Measurements from ENCODE around the gene DISP3.

Gene DISP3

DNA sequence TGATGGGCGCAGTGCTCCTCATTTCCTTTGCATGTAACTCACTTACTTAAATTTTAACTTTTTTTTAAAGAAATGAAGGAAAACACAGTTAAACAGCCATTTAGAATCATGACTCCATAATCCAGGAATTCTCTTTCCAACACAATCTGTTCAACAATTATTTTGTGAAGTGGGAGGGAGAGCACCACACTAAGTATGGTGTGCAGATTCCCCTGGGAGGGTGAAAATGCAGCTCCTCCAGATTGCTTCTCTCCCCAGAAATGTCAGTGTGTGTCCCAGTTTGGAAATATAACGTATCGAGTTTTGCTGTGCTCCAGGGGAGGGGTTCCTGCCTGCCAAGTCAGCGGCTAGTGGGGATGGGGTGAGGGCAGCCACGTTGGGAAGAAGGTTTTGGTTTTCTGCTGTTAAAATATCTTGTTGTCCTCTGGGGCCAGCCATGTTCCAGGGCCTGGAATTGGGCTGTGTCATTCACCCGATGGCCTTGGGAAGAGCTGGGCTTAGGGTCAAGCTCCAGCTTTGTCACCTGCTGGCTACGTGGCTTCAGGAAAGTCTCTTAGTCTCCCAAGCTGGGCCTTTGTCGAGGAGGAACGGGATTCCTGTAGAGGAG is 17.3 kb upstream of the DISP3 start:
- in situ Hi-C loops (cut with MboI; ENCODE audit: low sequenced_read_pairs) = no loop called here

DNA sequence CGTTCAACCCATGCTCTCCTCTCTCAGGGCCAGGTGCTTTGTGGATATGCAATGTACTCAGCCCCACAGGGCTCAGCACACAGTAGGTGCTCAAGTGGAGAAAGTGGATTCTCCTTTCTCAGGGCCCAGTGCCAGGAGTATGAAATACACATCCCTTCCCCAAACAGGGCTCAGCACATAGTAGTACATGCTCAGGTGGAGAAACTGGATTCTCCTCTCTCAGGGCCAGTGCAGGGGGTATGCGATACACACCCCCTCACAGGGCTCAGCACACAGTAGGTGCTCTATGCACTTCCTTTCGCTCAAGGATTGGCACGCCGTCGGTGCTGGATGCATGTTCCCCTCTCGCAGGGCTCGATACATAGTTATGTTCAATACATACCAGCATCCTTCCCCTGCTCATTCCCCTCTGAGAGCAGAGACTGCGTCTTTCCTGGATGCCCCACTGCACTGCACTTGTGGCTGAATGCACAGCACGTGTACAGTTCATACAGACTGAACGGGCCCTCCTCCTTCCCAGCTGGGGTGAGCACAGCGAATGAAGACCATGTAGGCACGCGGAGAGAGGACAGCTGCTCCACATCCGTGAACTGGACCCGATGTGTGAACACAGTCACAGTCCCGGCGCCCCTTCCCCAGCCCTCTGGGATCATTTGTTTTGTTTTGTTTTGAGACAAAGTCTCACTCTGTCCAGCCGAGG is 16.6 kb upstream of the DISP3 start:
- in situ Hi-C loops (cut with MboI; ENCODE audit: low sequenced_read_pairs) = no loop called here

DNA sequence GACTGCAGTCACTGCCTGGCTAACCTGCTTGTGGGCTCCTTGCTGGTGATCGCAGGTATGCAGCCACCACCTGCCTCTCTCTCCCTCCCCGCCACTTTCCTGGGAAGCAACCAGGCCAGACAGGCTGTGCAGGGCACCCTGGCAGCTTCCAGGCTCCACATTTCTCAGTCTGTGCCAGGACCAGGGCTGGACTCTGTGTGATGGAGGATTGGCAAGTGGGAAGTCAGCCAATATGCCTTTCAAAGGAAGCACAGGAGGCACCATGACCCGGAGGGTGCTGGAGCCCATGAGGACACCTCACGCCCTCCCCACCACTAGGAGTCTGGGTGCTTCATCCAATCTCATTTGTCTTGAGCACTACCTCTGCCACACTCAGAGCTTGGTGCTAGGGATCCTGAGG is 15.8 kb upstream of the DISP3 start:
- in situ Hi-C loops (cut with MboI; ENCODE audit: low sequenced_read_pairs) = no loop called here

DNA sequence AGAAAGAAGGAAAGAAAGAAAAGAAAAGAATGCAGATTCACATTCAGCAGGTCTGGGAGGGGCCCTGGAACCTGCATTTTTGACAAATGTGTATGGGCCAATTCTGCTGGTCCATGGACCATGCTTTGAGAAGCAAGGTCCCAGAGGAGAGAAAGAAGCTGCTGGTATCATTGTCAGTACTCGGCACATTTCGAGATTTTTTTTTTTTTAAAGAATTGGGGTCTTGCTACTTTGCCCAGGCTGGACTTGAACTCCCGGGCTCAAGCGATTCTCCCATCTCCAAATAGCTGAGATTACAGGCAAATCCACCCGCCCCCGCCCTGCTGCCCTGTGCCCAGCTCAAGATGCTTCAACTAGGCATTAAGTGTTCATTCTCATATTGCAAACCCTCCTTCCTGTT is 13.6 kb upstream of the DISP3 start:
- in situ Hi-C loops (cut with MboI; ENCODE audit: low sequenced_read_pairs) = no loop called here

DNA sequence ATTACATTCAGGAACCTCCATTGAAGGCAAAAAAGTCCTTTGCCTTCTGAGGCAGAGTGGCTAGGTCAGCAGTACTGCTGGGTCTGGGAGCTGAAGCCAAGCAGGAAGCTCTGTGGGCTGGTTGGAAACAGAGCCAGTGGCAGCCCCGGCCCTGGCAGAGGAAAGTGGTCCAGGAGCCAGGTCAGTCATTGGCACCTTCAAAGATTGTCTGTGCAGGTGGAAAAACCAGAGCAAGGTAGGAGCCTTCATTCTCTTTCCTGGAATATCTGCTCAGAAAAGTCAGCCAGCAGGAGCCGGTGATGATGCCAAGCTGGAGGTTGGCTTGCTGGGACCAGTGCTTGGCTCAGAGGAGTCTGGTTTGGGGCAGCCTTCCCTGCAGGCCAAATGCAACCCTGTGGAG is 12.5 kb upstream of the DISP3 start:
- in situ Hi-C loops (cut with MboI; ENCODE audit: low sequenced_read_pairs) = no loop called here

DNA sequence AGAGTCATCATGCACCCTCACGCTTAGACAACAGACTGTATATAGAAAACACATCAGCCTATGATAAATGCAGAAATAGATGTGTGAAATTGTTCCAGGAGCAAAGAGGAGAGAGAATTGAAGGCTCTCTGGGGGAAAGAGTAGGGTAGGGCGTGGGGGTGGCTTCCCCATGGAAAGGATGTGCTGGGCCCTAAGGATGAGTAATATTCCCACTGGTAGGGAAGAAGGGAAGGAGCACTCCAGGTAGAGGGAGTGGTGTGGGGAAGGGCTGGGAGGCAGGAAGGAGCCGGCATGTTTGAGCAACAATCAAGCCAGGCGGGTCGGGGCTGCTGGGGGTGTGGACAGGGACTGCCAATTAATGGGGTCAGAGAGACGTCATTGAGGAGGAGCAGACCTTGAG is 10.1 kb upstream of the DISP3 start:
- in situ Hi-C loops (cut with MboI; ENCODE audit: low sequenced_read_pairs) = no loop called here

DNA sequence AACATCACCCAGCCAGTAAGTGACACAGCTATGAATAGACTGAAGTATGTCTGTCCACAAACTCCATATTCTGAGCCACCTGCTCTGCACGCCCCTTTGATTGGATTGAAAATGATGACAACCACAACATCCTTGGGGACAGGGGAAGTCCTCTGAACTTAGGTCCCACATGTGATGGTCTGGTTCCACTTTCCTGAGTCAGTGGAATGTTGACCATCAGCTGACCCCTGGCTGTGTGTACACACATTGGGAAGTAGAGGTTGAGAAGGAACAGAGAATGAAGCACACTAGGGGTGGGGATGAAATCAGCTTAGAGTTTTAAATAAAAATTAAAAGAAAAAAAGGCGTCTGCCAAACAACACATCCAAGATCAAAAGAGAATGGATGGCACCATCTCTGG is 8.0 kb upstream of the DISP3 start:
- in situ Hi-C loops (cut with MboI; ENCODE audit: low sequenced_read_pairs) = no loop called here

DNA sequence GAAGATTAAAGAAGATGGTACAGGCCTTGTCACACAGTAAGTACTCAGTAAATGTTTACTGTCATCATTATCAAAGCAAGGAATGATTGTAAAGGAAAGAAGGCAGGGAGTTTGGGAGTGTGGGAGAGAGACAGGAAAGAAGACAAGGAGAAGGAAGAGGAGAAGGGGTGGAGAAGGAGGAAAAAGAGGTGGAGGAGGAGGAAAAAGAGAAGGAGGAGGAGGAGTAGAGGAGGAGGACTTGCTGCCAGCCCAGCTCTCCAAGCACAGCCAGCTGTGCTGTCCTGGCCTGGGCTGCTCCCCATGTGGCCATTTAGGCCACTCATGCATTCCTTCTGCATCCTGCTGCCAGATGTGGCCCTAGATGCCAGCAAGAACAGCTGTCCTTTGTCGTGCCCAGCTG is 7.5 kb upstream of the DISP3 start:
- in situ Hi-C loops (cut with MboI; ENCODE audit: low sequenced_read_pairs) = no loop called here

DNA sequence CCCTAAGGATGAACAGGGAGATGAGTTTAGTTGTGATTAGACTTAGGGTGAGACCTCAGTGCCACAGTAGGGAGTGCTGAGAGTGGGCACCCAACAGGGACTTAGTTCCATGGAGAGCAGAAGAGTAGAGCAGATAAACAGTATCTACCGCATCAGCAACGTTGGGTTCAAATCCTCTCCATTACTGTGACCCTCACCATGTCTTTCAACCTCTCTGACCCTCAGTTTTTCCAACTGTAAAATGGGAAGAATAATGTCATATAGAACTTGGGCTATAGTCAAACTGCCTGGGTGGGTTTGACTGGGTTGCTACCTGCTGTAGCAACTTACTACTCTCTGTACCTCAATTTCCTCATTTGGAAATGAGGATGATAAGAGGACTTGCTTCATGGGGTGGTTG is 6.7 kb upstream of the DISP3 start:
- in situ Hi-C loops (cut with MboI; ENCODE audit: low sequenced_read_pairs) = no loop called here

DNA sequence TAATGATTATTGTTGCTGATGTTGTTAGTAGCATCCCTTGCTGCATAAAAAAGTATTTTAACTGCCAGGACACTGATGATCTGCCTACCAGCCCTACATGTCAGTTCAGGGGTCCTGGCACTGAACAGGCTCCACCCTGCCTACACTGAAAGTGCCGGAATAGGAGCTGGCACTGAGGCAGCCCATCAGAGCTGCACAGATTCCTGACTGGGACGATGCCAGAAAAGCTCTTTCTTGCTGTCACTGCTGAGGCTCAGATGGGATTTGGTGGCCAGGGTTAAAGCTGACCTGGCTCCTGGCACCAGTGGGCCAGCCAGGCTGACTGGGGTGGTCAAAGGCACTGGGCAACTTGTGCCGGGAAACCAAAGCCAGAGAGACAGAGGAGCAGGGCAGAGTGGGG is 6.2 kb upstream of the DISP3 start:
- in situ Hi-C loops (cut with MboI; ENCODE audit: low sequenced_read_pairs) = no loop called here

DNA sequence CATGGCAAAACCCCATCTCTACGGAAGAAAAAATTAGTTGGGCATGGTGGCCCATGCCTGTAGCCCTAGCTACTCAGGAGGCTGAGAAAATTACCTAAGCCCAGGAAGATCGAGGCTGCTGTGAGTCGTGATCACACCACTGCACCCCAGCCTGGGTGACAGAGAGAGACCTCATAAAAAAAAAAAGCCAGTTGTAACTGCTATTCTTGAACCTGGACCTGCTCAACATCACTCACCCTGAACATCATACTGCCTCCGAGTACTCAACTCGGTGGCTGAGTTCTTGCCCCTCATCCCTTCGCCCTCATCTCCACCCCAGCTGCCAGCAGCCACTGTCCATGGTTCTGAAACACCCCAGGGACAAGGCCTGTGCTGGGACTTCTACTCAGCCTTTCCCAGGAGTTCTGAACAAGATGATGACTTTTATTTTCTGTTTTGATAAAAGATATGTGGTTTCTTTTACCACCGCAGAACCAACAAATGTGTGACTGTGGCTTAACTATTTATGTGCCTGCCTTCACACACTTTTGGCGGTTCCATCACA is 5.4 kb upstream of the DISP3 start:
- in situ Hi-C loops (cut with MboI; ENCODE audit: low sequenced_read_pairs) = no loop called here

DNA sequence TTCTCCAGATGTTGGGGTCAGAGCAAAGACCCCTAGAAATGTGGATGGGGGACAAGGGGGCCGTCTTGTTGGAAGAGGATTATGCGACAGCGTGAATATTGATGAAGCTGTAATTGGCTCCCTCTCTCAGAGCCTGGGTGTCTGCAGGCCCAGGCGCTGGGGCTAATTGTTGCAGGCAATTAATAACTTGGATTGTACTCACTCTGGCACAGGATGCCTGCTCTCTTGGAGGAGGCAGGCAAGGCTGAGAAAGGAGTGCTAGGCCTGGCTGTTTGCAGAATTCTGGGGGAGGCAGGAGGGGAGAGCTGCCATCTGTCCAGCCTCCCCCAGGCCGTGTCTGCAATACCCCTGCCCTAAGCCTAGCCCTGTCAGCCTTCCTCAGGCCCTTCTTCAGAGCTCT is 4.1 kb upstream of the DISP3 start:
- in situ Hi-C loops (cut with MboI; ENCODE audit: low sequenced_read_pairs) = no loop called here

DNA sequence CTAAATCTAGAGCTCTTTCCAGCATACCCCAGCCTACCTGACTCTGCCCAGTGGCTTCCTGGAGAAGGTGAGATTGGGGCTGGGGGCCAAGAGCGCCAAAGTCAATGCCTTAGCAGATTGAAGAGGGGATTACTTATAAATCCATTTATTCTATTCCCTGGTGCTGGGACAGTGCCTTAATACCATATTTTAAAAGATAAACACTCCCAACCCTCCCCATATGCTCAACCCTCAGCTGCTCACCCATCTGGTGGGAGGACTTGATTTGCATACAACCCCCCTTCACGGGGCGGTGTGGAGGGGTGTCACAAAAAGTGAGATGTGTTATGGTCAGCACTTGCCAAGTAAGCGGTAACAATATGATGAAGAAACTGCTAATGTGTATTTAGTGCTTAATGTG is 3.2 kb upstream of the DISP3 start:
- in situ Hi-C loops (cut with MboI; ENCODE audit: low sequenced_read_pairs) = no loop called here

DNA sequence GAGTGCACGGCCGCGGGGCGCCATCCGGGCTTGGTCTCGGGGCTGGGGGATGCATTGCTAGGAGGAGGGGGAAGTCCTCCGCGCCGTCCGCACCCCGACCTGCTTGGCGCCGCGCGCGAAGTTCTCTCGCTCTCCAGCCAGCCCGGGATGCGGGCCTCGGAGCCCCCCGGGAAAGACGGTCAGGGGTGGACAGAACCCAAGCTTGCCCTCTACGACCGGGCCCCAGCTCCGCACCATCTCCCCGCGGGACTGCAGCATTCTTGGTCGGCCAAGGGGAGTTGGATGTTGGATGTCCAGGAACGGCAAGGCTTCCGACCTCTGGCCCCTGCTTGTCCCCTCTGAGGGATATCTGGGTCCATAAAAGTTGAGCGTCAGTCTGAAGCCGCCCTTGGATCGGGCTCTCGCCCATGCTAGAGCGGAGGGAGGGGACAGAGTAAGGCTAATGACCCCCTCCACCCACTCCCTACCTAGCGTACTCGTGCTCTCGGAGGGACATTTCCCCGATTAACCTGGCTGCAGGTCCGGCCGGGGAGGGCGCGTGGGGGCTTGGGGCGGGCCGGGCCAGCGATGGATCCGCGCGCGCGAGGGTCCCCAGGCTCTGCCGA is 522 bp downstream of the DISP3 start:
- in situ Hi-C loops (cut with MboI; ENCODE audit: low sequenced_read_pairs) = no loop called here

DNA sequence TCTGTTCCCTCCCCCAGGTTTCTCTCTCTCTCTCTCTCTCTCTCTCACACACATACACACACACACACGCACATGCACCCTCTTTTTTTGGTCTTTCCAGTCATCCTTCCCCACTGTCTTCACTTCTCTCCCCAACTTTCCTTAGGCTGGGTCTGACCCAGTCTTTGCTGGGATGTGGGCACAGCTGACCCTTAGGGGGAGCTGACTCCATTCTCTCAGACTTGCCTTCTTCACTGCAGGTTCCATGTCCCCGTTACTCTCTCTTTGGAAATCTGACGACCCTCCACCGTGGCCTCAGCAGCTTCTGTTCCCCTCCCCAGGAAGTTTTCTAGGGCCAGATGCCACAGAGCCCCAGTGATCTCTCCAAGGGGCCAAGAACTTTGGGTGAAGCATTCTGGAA is 2.1 kb downstream of the DISP3 start:
- in situ Hi-C loops (cut with MboI; ENCODE audit: low sequenced_read_pairs) = no loop called here

DNA sequence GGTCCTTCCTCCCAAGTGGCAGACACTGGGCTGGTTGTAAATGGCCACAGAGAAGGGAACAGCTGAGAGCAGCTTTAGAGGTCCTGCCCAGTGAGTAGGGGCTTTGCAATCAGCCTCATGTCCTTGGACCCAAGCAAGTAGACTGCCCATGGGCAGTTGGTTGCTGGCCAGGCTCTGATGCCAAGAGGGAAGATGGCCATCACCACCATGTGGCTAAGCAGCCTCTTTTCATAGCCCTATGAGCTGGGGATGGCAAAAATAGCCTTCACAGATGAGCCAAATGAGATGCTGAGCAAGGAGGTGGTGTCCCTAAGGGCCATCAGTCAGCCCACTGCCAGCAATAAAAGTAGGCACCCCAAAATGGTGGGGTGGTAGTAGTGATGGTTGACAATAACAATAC is 3.2 kb downstream of the DISP3 start:
- in situ Hi-C loops (cut with MboI; ENCODE audit: low sequenced_read_pairs) = no loop called here

DNA sequence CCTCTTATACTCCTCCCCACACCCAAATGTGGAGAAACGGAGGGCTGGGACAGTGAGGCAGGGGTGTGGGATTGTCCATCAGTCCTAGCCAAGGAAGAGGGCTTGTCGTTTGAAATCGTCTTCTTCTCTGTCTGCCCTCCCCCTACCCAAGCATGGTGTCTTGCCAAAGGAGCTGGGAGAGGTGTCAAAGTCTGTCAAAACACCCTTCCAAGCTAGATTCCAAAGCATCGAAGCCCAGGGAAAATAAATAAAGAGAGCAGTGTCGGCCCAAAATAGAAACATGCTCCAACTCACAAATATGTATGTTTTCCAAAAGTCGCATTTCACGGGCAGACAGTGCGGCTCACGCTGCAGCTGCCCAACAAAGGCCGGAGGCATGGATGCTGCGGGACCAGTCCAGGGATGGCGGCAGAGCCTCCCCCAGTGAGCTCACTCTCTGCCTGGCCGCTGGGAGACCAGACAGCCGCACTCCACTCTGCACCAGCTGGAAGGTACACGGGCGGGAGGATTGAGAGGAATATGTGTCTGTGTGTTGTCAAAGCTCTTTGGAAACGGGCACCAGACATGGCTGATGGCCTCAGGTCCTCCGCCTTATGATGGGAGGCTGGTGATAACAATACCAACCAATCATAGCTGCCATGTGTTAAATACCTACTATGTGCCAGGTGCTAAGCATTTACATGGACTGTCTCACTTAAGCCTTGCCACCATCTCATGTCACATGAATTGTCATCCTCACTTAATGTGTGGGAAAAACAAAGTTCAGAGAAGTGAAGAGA is 3.9 kb downstream of the DISP3 start:
- in situ Hi-C loops (cut with MboI; ENCODE audit: low sequenced_read_pairs) = no loop called here

DNA sequence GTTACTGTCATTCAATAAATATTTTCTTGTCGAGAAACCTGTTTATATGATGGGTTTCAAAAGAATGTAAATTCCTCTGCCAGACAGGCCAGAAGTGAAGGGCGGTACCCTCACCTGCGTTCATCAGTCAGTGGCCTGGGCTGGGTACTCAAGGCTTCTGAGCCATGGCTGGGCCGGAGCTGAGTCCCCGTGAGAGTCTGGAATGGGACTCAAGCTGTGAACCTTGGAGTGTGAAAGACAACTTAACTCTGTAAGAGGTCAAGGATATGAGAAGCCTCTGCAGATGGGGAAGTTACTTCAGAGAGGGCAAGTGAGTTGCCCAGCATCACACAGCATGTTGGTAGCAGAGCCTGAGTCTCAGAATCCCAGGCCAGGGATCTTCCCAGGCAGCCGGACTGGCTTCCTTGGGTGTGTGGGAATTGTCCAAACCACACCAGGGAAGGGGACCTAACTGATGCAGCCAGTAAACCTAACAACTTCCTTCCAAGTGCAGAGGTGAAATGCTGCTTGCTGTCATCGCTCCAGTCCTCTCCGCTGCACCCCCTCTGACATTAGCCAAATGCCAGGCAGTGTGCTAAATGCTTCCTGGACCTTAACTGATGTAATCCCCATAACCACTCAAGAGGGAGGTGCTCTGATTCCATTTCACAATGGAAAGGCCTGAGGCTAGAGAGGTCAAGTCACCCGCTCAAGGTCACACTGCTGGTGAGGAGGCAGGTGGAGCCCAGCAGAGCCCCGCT is 4.8 kb downstream of the DISP3 start:
- in situ Hi-C loops (cut with MboI; ENCODE audit: low sequenced_read_pairs) = no loop called here

DNA sequence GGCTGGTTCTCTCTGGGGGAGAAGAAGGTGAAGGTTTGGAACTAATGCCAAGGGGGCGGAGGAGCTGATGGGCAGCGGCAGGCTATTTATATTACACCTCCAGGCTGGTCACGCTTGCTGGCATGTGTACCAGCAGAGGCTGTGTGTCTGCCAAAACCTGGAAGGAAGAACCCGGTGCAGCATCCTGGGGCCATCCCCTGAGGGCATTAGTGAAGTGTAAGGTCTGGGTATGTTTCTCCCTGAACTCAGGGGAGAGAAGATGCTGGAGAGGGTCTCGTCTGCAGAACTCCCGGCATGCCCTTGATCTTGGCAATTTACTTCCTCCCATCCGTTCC is 5.3 kb downstream of the DISP3 start:
- in situ Hi-C loops (cut with MboI; ENCODE audit: low sequenced_read_pairs) = no loop called here

DNA sequence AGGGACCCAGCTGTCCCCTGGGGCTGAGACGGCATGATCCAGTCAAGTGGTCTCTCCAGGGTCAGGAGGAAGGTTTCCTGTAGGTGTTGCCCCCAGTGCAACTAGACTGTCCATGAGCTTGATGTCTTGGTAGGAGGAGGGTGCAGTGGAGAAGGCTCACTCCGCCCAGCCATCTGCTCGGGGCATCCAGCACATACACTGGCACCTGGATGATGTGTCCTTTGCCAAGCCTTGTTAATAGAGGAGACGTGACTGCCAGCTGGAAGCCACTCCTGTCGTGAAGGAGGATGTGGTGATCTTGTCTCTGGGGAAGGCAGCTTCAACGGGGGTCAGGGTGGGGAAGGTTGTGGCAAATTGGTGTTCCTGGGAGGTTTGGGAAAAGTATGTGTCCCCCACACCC is 6.2 kb downstream of the DISP3 start:
- in situ Hi-C loops (cut with MboI; ENCODE audit: low sequenced_read_pairs) = no loop called here
